Activated naive CD8-positive, alpha-beta T cell (primary cell): ENCODE results near the gene NEMP2.

Source experiments
- H3K27ac Mint-ChIP-seq: one replicate; pipeline ENCODE4 v1.8.0; 2021; ENCODE audit warnings: mixed read lengths
- H3K27me3 Mint-ChIP-seq: one replicate; pipeline ENCODE4 v1.8.0; 2021; ENCODE audit warnings: mixed read lengths
- H3K36me3 Mint-ChIP-seq: one replicate; pipeline ENCODE4 v1.8.0; 2021; ENCODE audit warnings: mixed read lengths
- H3K4me1 Mint-ChIP-seq: one replicate; pipeline ENCODE4 v1.8.0; 2021; ENCODE audit warnings: low read depth, mixed read lengths
- H3K4me3 Mint-ChIP-seq: one replicate; pipeline ENCODE4 v1.8.0; 2021; ENCODE audit warnings: mild to moderate bottlenecking, mixed read lengths
- H3K9me3 Mint-ChIP-seq: one replicate; pipeline ENCODE4 v1.8.0; 2021; ENCODE audit warnings: low read depth, mixed read lengths

The NEMP2 gene

GRCh38 chr2:190454795-190455194 lies 79.7 kb downstream of the NEMP2 start:
- peaks cover 4% of the 10 kb centered on the region for H3K9me3 Mint-ChIP-seq
- H3K4me3 Mint-ChIP-seq = no peak overlapping the region
- peaks cover 47% of the 10 kb centered on the region for H3K36me3 Mint-ChIP-seq
- H3K27me3 Mint-ChIP-seq = no peaks in the 10 kb centered on the region
- no peak overlapping the region for H3K27ac Mint-ChIP-seq
- peaks cover 63% of the 10 kb centered on the region for H3K4me1 Mint-ChIP-seq
